Type B pancreatic cell (in vitro differentiated cells): Measurements from ENCODE around the gene LDB3. TPM values are rescaled to one million over a fixed set of nuclear protein-coding genes. Genes with fewer than 3 reads are reported as not detected.

ENCODE experiments used
- DNase-seq: peaks from one replicate; pipeline ENCODE4 v3.0.0; 2021; ENCODE audit warnings: mixed read lengths; ENCODE audit not compliant: unreplicated experiment; ENCODE audit errors: extremely low spot score
- H3K27ac Mint-ChIP-seq: 2 replicates; pipeline ENCODE4 v1.8.0; 2021; ENCODE audit warnings: mild to moderate bottlenecking, mixed read lengths
- H3K27me3 Mint-ChIP-seq: 2 replicates; pipeline ENCODE4 v1.8.0; 2021; ENCODE audit warnings: mixed read lengths
- H3K36me3 Mint-ChIP-seq: 2 replicates; pipeline ENCODE4 v1.8.0; 2021; ENCODE audit warnings: mixed read lengths
- H3K4me1 Mint-ChIP-seq: one replicate; pipeline ENCODE4 v1.8.0; 2021; ENCODE audit warnings: mixed read lengths; ENCODE audit not compliant: unreplicated experiment
- H3K4me3 Mint-ChIP-seq: 2 replicates; pipeline ENCODE4 v1.8.0; 2021; ENCODE audit warnings: mild to moderate bottlenecking, mixed read lengths
- H3K9me3 Mint-ChIP-seq: 2 replicates; pipeline ENCODE4 v1.8.0; 2021; ENCODE audit warnings: mixed read lengths
- total RNA-seq: library from RNA; stranded (reverse); gene quantifications from 2 replicates; pipeline ENCODE4 v1.2.1, GENCODE V29; 2021; ENCODE audit warnings: low replicate concordance
- TF ChIP-seq, protein P1 (sequence below): fragments of 200-600 bp; sonication (generic); conservative IDR thresholded peaks from 2 replicates; pipeline ENCODE4 v1.5.0; 2021; ENCODE audit warnings: antibody characterized with exemption, mild to moderate bottlenecking

Gene LDB3
- total RNA-seq, 1 donor from 2014 or later = 0.85 TPM

DNA sequence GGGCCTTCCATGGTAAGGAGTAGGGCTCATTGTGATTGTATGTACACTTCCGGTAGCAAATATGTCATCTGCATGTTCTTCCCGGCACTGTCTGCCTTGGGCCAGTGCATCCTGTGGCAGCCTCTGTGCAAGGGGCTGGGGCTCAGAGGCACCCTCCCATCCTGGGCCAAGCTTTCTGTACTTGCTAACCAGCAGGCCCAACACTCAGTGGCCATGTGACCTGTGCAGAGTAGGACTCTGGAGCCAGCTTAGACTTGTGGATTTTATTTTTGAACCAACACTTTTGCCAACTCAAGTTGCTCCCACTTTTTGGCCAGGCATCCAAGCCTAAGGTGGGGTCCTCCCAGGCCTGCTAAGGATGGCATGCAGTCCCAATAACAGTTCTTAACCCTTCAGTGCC is 25.0 kb downstream of the LDB3 start:
- Mint-ChIP-seq H3K27me3 (peaks cover 4% of the 10 kb centered on the region), H3K9me3 (no peaks in the 10 kb centered on the region), H3K27ac (no peak overlapping the region), H3K4me3 (no peak overlapping the region), H3K36me3 (no peaks in the 10 kb centered on the region), H3K4me1 (peaks cover 13% of the 10 kb centered on the region)
- no peak for DNase-seq
- TF ChIP-seq, protein P1, sequence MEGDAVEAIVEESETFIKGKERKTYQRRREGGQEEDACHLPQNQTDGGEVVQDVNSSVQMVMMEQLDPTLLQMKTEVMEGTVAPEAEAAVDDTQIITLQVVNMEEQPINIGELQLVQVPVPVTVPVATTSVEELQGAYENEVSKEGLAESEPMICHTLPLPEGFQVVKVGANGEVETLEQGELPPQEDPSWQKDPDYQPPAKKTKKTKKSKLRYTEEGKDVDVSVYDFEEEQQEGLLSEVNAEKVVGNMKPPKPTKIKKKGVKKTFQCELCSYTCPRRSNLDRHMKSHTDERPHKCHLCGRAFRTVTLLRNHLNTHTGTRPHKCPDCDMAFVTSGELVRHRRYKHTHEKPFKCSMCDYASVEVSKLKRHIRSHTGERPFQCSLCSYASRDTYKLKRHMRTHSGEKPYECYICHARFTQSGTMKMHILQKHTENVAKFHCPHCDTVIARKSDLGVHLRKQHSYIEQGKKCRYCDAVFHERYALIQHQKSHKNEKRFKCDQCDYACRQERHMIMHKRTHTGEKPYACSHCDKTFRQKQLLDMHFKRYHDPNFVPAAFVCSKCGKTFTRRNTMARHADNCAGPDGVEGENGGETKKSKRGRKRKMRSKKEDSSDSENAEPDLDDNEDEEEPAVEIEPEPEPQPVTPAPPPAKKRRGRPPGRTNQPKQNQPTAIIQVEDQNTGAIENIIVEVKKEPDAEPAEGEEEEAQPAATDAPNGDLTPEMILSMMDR = no peak

DNA sequence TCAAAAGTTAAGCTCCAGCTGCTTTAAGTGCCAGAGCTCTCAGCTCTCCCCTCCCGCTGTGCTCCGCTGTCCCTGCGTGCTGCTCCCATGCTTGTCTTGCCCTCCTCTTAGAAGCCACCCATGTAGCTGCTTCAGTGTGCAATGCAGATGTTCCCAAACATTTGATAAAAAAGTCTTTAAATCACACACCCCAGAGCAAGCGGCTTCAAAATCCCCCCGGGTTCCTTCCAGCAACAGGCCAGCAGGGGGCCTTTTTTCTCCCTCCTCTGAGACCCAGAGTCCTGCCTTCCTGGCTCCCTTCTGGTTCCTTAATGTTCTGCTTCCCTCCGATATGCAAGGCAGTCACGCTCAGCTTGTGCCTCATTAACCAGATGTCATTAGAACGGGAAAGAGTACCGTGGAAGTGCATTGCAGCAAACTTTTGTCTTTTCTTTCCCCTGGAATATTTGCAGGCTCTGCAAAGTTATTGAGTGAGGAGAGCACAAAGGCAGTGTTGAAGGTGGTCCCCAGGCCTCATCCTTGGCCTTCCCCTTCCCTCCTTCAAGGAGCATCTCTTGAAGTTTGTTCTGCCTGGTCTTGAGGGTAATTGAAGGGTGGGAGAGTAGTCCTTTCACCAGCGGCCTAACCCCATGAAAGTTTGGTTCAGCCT is 25.5 kb downstream of the LDB3 start:
- no peaks in the 10 kb centered on the region for H3K9me3 Mint-ChIP-seq
- no peak for DNase-seq
- peak overlapping the region; percentile 25 for H3K27ac Mint-ChIP-seq
- no peaks in the 10 kb centered on the region for H3K36me3 Mint-ChIP-seq
- H3K27me3 Mint-ChIP-seq = peaks cover 4% of the 10 kb centered on the region
- H3K4me3 Mint-ChIP-seq = no peak overlapping the region
- TF ChIP-seq, protein P1 = peak; percentile 83
- H3K4me1 Mint-ChIP-seq = peaks cover 10% of the 10 kb centered on the region

DNA sequence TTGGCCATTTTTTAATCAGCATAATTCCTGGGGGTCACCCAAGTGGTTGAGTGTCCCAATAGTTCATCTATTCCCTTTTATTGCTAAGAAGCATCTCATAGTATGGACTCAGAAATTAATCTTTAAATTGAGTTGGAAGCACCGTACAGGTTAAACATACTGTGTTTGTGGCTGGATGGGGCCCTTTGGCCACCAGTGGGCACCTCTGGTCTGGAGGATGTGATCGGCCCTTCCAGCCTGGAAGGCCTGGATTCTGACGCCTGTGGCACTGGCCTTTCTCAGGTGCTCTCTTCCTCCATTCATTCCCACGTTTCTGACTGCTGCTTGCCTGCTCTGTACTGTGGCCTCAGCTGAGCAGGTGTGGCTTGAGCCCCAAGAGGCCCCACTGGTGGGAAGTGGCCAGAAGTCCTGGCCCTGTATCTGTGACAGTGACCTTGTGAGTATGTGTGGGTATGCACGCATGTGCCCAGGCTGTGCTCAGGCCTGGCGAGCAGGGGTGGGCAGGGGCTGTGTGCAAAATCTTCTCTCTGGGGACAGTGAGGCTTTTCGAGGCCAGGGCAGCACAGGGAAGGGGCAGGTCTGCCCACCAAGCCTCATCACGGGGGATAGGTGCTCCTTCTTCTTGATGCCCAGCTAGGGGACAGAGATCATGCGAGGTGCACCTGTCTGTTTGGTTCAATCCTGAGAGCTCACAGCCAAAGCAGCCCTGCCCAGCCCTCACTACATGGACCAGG is 30.1 kb downstream of the LDB3 start:
- TF ChIP-seq, protein P1 = no peak
- no peak for DNase-seq
- H3K4me1 Mint-ChIP-seq = peaks cover 7% of the 10 kb centered on the region
- no peaks in the 10 kb centered on the region for H3K36me3 Mint-ChIP-seq
- no peak overlapping the region for H3K27ac Mint-ChIP-seq
- H3K4me3 Mint-ChIP-seq = no peak overlapping the region
- peaks cover 4% of the 10 kb centered on the region for H3K27me3 Mint-ChIP-seq
- no peaks in the 10 kb centered on the region for H3K9me3 Mint-ChIP-seq

DNA sequence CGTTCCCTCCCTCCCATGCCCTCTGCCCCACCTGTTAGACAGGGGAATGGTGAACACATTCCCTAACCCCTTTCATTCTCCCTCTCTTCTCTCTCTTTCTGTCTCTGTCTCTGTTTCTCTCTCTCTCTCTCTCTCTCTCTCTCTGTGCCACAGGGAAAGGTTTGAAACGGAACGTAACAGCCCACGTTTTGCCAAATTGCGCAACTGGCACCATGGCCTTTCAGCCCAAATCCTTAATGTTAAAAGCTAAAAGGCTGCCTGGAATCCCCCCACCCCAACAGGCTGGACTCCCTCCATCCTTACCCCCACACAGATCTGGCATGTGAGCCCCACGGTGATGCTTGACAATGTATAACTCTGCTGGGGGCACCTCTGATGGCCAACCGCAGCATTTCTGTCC is 30.8 kb downstream of the LDB3 start:
- no peaks in the 10 kb centered on the region for H3K9me3 Mint-ChIP-seq
- TF ChIP-seq, protein P1 = no peak
- H3K4me3 Mint-ChIP-seq = no peak overlapping the region
- DNase-seq = no peak
- peaks cover 4% of the 10 kb centered on the region for H3K27me3 Mint-ChIP-seq
- H3K27ac Mint-ChIP-seq = no peak overlapping the region
- H3K4me1 Mint-ChIP-seq = no peaks in the 10 kb centered on the region
- no peaks in the 10 kb centered on the region for H3K36me3 Mint-ChIP-seq

DNA sequence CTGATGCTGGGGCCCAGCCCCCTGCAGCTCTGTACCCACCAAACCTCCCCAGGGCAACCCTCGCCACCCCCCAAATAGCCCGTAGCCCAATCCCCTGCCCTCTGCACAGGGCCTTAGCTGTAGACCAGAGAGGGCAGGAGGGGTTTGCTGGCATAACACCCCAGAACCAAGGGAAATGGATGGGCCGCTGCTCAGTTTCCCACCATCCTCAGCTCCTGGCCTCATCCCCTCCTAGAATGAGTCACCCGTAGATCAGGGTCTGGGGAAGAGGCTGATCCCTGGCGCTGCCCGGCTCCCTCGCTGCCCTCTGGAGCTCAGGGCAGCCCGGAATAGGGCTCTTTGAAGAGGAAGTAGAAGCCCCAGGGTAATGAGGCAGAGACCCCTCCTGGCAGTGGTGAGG is 31.2 kb downstream of the LDB3 start:
- no peaks in the 10 kb centered on the region for H3K9me3 Mint-ChIP-seq
- TF ChIP-seq, protein P1 = no peak
- no peak overlapping the region for H3K4me3 Mint-ChIP-seq
- H3K36me3 Mint-ChIP-seq = no peaks in the 10 kb centered on the region
- peaks cover 4% of the 10 kb centered on the region for H3K27me3 Mint-ChIP-seq
- no peak overlapping the region for H3K27ac Mint-ChIP-seq
- DNase-seq = no peak
- no peaks in the 10 kb centered on the region for H3K4me1 Mint-ChIP-seq
